Right renal pelvis (tissue), 4 donors: Measurements from ENCODE around the gene SFPQ. TPM values are rescaled to one million over a fixed set of nuclear protein-coding genes. Genes with fewer than 3 reads are reported as not detected.
"Not testable (repeated sequence)": the region's sequence is repeated elsewhere in the genome, so short reads cannot be mapped to it uniquely, and the experiment has no call there.

ENCODE experiments used
- DNase-seq, 4 donors: peaks; one replicate each; pipeline ENCODE4 v3.0.0-alpha.2; 2013; ENCODE audit warnings: low read depth in 4 of 4, low spot score in 3 of 4, missing footprints in 1 of 4
- polyA plus RNA-seq, 4 donors: library from polyadenylated mRNA; unstranded; fragments of 120-200 nt; gene quantifications; one replicate each; pipeline ENCODE4 v1.2.1, GENCODE V29; 2013; ENCODE audit not compliant: insufficient read length in 4 of 4

Gene SFPQ
- polyA plus RNA-seq, 4 donors = 539 to 756 (median 631) TPM

GRCh38 chr1:35145892-35146549 is 46.9 kb downstream of the SFPQ start:
- DNase-seq = not testable (repeated sequence)

GRCh38 chr1:35143737-35144508 is 49.0 kb downstream of the SFPQ start:
- DNase-seq = no peak

DNA sequence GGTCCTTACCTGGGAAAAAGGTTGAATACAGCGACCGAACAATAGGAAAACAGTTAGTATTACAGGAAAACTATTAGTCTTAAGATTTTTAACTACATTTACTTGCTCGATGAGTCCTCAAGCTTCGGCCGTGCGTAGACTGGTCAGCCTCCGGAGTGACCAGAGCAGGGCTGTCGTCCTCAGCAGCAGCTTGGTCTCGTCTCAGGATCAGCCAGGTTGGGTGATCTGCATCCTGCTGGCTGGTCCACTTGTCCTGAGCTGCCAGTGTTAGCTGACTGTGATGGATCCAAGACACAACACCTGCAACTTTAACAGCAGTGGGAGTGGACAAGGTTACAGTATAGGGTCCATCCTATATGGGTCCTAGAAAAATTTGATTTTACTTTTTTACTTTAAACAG is 50.2 kb downstream of the SFPQ start:
- DNase-seq = not testable (repeated sequence)

DNA sequence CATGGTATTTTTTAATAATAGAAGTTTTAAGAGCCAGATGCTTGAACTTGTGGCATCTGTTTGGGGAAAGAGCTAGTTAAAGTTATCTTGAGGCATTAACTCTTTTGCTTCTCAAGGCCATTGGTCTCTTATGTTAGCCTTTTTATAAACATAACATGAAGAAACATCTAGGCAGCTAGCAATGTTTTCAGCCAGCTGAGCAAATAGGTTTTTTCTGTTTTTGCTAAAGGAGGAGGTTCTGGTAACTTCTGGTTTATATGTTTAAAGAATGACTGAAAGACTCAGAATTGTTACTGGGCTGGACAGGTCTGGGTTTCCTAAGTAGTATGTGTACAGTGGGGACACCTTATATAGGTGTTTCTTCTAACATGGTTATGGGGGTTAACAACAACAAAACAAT is 50.7 kb downstream of the SFPQ start:
- not testable (repeated sequence) for DNase-seq

- DNase-seq = not testable (repeated sequence)
Observed at GRCh38 chr1:35137590-35137989, 55.4 kb downstream of the SFPQ start.

GRCh38 chr1:35136780-35137179 is 56.2 kb downstream of the SFPQ start:
- DNase-seq = no peak

Other genes with a start within 250 kb of the SFPQ start
- 10 to 100 TPM; 34.1 to 38.4 (median 34.9) TPM for gene TMEM35B, start 207.8 kb downstream of the SFPQ start, polyA plus RNA-seq
- gene ZMYM6, start 161.2 kb downstream of the SFPQ start, polyA plus RNA-seq = 10 to 100 TPM; 15.9 to 24.4 (median 20.3) TPM
- gene ZMYM1, start 113.8 kb downstream of the SFPQ start, polyA plus RNA-seq = 10 to 100 TPM; 15.2 to 19.9 (median 18.1) TPM
- gene ZMYM4, start 75.6 kb upstream of the SFPQ start, polyA plus RNA-seq = 10 to 100 TPM; 64.0 to 80.3 (median 77.3) TPM